Astrocyte of the cerebellum (primary cell): ENCODE data around the gene KRT72.

Experiments
- DNase-seq: peaks from one replicate; pipeline ENCODE4 v3.0.0-alpha.2; 2011; ENCODE audit warnings: low read depth
- H3K4me3 ChIP-seq: 2 replicates; pipeline ENCODE4 v1.5.1; 2011; ENCODE audit warnings: mild to moderate bottlenecking, low read depth, low read length, moderate library complexity
- in situ Hi-C: cut with HindIII; loops from 2 replicates; pipeline ENCODE4 v1.10.0; 2017; ENCODE audit warnings: low sequenced_read_pairs
- TF ChIP-seq, protein P1 (sequence below): IDR thresholded peaks from 2 replicates; pipeline ENCODE4 v1.5.1; 2012; ENCODE audit warnings: low read length, low read depth, moderate library complexity, mild to moderate bottlenecking; ENCODE audit errors: missing control alignments

Gene KRT72

GRCh38 chr12:52600941-52601481 lies at the start of gene KRT72:
Gene KRT72 (minus strand): TSS chr12:52601463. CDS start chr12:52601452, 11 bp downstream.
- in situ Hi-C loops = no loop called here
- TF ChIP-seq, protein P1, sequence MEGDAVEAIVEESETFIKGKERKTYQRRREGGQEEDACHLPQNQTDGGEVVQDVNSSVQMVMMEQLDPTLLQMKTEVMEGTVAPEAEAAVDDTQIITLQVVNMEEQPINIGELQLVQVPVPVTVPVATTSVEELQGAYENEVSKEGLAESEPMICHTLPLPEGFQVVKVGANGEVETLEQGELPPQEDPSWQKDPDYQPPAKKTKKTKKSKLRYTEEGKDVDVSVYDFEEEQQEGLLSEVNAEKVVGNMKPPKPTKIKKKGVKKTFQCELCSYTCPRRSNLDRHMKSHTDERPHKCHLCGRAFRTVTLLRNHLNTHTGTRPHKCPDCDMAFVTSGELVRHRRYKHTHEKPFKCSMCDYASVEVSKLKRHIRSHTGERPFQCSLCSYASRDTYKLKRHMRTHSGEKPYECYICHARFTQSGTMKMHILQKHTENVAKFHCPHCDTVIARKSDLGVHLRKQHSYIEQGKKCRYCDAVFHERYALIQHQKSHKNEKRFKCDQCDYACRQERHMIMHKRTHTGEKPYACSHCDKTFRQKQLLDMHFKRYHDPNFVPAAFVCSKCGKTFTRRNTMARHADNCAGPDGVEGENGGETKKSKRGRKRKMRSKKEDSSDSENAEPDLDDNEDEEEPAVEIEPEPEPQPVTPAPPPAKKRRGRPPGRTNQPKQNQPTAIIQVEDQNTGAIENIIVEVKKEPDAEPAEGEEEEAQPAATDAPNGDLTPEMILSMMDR = no peak
- H3K4me3 ChIP-seq = no peak within 1 kb of the TSS
- DNase-seq = no peak

GRCh38 chr12:52650520-52651081 lies 49.3 kb upstream of the KRT72 start:
- in situ Hi-C loops = no loop called here

DNA sequence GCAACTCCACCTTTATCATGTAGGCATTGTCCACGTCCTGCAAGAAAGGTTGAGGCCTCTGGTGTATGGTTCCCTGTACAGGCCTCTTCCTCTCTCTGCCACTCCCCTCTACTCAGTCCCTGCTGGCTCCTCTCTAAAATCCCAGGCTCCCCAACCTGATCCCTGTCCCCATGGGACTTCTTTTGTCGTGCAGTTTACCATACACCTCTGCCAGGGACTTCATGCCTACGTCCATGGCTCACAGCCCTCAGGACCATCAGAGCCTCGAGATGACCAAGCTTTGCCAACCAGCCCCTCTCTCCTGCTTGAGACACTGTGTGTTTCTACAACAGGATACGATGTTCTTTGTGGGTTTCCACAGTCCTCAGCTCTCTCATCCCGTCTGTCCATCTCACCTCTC lies 47.8 kb upstream of the KRT72 start:
- TF ChIP-seq, protein P1 = no peak
- DNase-seq = no peak
- in situ Hi-C loops = loop anchor here (5.0 kb wide), 1 partner anchor 68 kb away; no protein-coding TSS in a partner anchor
- no peak overlapping the region for H3K4me3 ChIP-seq

More at GRCh38 chr12:52650520-52651081, 49.3 kb upstream of the KRT72 start:
- TF ChIP-seq, protein P1 = no peak
- no peak for DNase-seq
- H3K4me3 ChIP-seq = no peak overlapping the region

DNA sequence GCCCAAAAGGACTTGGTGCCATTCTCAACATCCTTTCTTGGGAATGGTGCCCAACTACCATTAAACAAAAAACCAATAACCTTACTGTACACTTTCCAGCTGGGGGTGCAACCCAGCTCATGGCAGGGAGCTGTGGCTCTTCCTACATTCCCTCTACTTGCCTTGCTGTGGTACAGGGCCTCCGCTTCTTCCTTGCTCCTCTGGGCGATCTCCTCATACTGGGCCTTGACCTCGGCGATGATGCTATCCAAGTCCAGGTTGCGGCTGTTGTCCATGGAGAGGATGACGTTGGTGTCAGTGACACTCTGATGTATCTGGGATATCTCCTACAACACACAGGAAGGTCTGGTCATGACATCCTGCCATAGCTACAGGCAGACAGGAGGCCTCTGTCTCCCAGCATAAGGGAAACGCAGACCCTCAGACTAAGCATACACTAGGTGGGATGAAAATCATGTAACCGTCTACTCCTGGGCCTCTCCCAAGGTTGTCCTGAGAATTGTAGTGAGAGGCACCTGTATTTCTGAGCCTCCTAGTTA lies 46.8 kb upstream of the KRT72 start:
- DNase-seq = no peak
- no peak overlapping the region for H3K4me3 ChIP-seq
- TF ChIP-seq, protein P1 = no peak
- in situ Hi-C loops = loop anchor here (5.0 kb wide), 1 partner anchor 69 kb away; no protein-coding TSS in a partner anchor

DNA sequence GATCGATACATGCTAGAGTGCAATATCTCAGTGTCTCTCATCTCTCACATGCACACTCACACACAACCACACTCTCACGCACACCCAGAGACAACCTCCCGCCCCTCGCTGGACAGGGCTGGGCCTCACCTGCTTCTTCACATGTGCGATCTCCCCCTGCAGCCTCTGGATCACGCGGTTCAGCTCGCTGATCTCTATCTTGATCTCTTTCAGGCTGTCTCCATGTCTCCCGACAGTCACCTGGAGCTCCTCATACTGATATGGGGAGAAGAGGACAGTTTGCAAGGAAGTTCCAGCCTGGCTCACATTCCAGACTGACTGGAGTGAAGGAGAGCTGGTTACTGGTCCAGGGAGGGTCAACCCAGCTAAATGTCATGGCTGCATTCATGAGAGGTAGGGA lies 46.3 kb upstream of the KRT72 start:
- no peak overlapping the region for H3K4me3 ChIP-seq
- TF ChIP-seq, protein P1 = no peak
- in situ Hi-C loops = loop anchor here (5.0 kb wide), 1 partner anchor 70 kb away; no protein-coding TSS in a partner anchor
- no peak for DNase-seq

DNA sequence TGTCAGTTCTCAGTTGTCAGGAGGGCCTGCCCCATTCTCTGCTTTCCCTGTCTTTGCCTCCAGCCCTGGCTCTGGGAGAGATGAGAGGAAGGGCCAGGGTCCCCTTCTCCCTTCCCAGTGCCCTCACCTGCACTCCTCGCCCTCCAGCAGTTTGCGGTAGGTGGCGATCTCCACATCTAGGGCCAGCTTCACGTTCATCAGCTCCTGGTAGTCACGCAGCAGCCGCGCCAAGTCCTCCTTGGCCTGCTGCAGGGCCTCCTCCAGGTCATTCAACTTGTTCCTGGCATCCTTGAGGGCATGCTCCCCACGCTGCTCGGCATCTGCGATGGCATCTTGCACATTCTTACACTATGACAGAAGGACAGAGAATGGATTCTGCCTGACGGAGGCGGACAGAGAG lies 45.4 kb upstream of the KRT72 start:
- DNase-seq = no peak
- TF ChIP-seq, protein P1 = no peak
- no peak overlapping the region for H3K4me3 ChIP-seq
- in situ Hi-C loops = loop anchor here (5.0 kb wide), 1 partner anchor 71 kb away; no protein-coding TSS in a partner anchor
